K562 (cell line): ENCODE measurements around the gene MGA. TPM values are rescaled to one million over a fixed set of nuclear protein-coding genes. Genes with fewer than 3 reads are reported as not detected.
A peak's percentile ranks its signal among the peaks of the same experiment; 100 is the strongest.

Source experiments
- ATAC-seq: fragments of 200-7000 bp; cut with Tn5 transposase; 3 replicates; pipeline ENCODE4 v1.9.1; 2020; ENCODE audit warnings: moderate library complexity
- BruUV-seq: library from RNA; stranded (reverse); fragments of 400-500 nt; replicated peaks from 2 replicates; lab custom pipeline; 2021; lab: Mats Ljungman, UMichigan
- CTCF ChIA-PET: fragments of 300-600 bp; formaldehyde crosslinking; extraction: SDS; loops from one replicate; lab custom pipeline; 2021; ENCODE audit warnings: low intra/inter-chr PET ratio; lab: Yijun Ruan, JAX
- POLR2A ChIA-PET: fragments of 300-600, 350-650 bp; sonication (Branson Sonifier 250); formaldehyde crosslinking; extraction: SDS; loops from one replicate; lab custom pipeline; 2021; ENCODE audit warnings: antibody characterized with exemption, inconsistent platforms; lab: Yijun Ruan, JAX
- DNase-seq, 4 experiments: peaks; one replicate each; pipeline versions ENCODE4 v3.0.0 to v3.0.0-alpha.2; 2011 to 2018; ENCODE audit warnings: low spot score in 3 of 4, mixed read lengths in 3 of 4; ENCODE audit errors: extremely low read depth in 1 of 4
- FAIRE-seq: peaks from 2 replicates; lab custom pipeline; 2011; peaks lifted over from hg19 to GRCh38; lab: Jason Lieb, UNC
- H2AFZ ChIP-seq: 2 replicates; pipeline ENCODE4 v1.6.0; 2011; ENCODE audit warnings: low read depth, low read length, control low read depth, inconsistent platforms
- H3K27ac ChIP-seq: fragments of 200-600 bp; 3 replicates; pipeline ENCODE4 v1.8.0; 2011; ENCODE audit warnings: low read depth, mild to moderate bottlenecking, control low read depth, inconsistent platforms, low read length, moderate library complexity, mixed read lengths; ENCODE audit errors: extremely low read depth
- H3K27me3 ChIP-seq, 2 experiments: fragments of 300-600 bp in 1 of 2; 2 replicates in 1 of 2; 3 replicates in 1 of 2; pipeline versions ENCODE4 v1.6.0 to v1.8.0; 2011; ENCODE audit warnings: inconsistent platforms in 2 of 2, low read length in 2 of 2, mild to moderate bottlenecking in 1 of 2, mixed read lengths in 1 of 2, moderate library complexity in 1 of 2; ENCODE audit not compliant: control insufficient read depth in 2 of 2, insufficient read depth in 2 of 2
- H3K36me3 ChIP-seq: fragments of 300-600 bp; 3 replicates; pipeline ENCODE4 v1.8.0; 2011; ENCODE audit warnings: mild to moderate bottlenecking, low read length, inconsistent platforms; ENCODE audit not compliant: control insufficient read depth, insufficient read depth
- H3K4me1 ChIP-seq, 2 experiments: fragments of 200-600 bp in 1 of 2; replicated peaks in 1 of 2; 2 replicates in 1 of 2; 3 replicates in 1 of 2; pipeline versions ENCODE4 v1.5.1 to v1.8.0; 2011; ENCODE audit warnings: inconsistent platforms in 2 of 2, low read length in 2 of 2, mild to moderate bottlenecking in 1 of 2, mixed read lengths in 1 of 2, moderate library complexity in 1 of 2; ENCODE audit not compliant: control insufficient read depth in 2 of 2, insufficient read depth in 2 of 2
- H3K4me2 ChIP-seq: 2 replicates; pipeline ENCODE4 v1.6.1; 2011; ENCODE audit warnings: low read length, control low read depth, inconsistent platforms, mixed read lengths; ENCODE audit not compliant: insufficient read depth
- H3K4me3 ChIP-seq: fragments of 200-600 bp; sonication (generic), shearing (Covaris generic); 2 replicates; pipeline ENCODE4 v1.5.1; 2016; ENCODE audit warnings: control low read depth, inconsistent platforms
- H3K79me2 ChIP-seq: fragments of 200-600 bp; 3 replicates; pipeline ENCODE4 v1.8.0; 2011; ENCODE audit warnings: low read length, inconsistent platforms; ENCODE audit not compliant: control insufficient read depth, insufficient read depth
- H3K9ac ChIP-seq, 2 experiments: 2 replicates each; pipeline versions ENCODE4 v1.6.0 to v1.6.1; 2011; ENCODE audit warnings: low read depth in 2 of 2, low read length in 2 of 2, control low read depth in 1 of 2, inconsistent platforms in 1 of 2, mild to moderate bottlenecking in 1 of 2, mixed read lengths in 1 of 2; ENCODE audit not compliant: insufficient read depth in 1 of 2
- H3K9me1 ChIP-seq: one replicate; pipeline ENCODE4 v1.6.0; 2011; ENCODE audit warnings: inconsistent platforms, mild to moderate bottlenecking, low read length, moderate library complexity; ENCODE audit not compliant: control insufficient read depth, insufficient read depth
- H3K9me3 ChIP-seq: replicated peaks from 2 replicates; pipeline ENCODE4 v1.5.1; 2011; ENCODE audit warnings: low read depth, low read length, inconsistent platforms; ENCODE audit not compliant: control insufficient read depth, insufficient read depth
- H4K20me1 ChIP-seq: replicated peaks from 2 replicates; pipeline ENCODE4 v1.6.1; 2011; ENCODE audit warnings: low read length, inconsistent platforms, mixed read lengths; ENCODE audit not compliant: control insufficient read depth, insufficient read depth
- DACH1 ChIP-seq: fragments of 450-650 bp; IDR thresholded peaks from 2 replicates; pipeline ENCODE4 v1.6.1; 2018; ENCODE audit not compliant: partially characterized antibody
- ILF3 ChIP-seq: fragments of 450-650 bp; IDR thresholded peaks from 2 replicates; pipeline ENCODE4 v1.6.1; 2018; ENCODE audit warnings: antibody characterized with exemption, mild to moderate bottlenecking, moderate library complexity, borderline replicate concordance
- MNT ChIP-seq, 2 experiments: fragments of 450-650 bp; conservative IDR thresholded peaks; 2 replicates each; pipeline ENCODE4 v1.6.1; 2017; ENCODE audit warnings: mild to moderate bottlenecking in 2 of 2, moderate library complexity in 2 of 2
- SFPQ ChIP-seq: fragments of 200-400 bp; formaldehyde crosslinking; IDR thresholded peaks from 2 replicates; pipeline ENCODE4 v1.6.1; 2017; ENCODE audit warnings: mild to moderate bottlenecking, low read depth, low read length, moderate library complexity
- THAP7 ChIP-seq: fragments of 250-450 bp; sonication (Bioruptor Pico); IDR thresholded peaks from 2 replicates; pipeline ENCODE4 v1.5.0; 2021
- ZMIZ1 ChIP-seq, 2 experiments: fragments of 150-350 bp in 1 of 2; IDR thresholded peaks; 2 replicates each; pipeline ENCODE4 v1.6.1; 2012 to 2016; ENCODE audit warnings: low read depth in 2 of 2, low read length in 2 of 2, mild to moderate bottlenecking in 1 of 2, moderate library complexity in 1 of 2
- ZNF3 ChIP-seq: fragments of 250-450 bp; sonication (Bioruptor Pico); IDR thresholded peaks from 2 replicates; pipeline ENCODE4 v1.5.0; 2021; ENCODE audit warnings: mild to moderate bottlenecking, moderate library complexity
- ZNF444 ChIP-seq: fragments of 250-450 bp; sonication (Bioruptor Pico); IDR thresholded peaks from 2 replicates; pipeline ENCODE4 v1.4.0; 2020; ENCODE audit warnings: mild to moderate bottlenecking, moderate library complexity
- ZZZ3 ChIP-seq: fragments of 450-650 bp; IDR thresholded peaks from 2 replicates; pipeline ENCODE4 v1.6.1; 2016; ENCODE audit warnings: antibody characterized with exemption, mild to moderate bottlenecking, moderate library complexity
- in situ Hi-C: fragments of 300-500 bp; cut with MboI; formaldehyde crosslinking; loops from 4 replicates; pipeline ENCODE4 v1.15.0; 2018; ENCODE audit warnings: inconsistent platforms, mixed read lengths
- intact Hi-C: fragments of 100-400 bp; cut with micrococcal nuclease; formaldehyde crosslinking; loops from 2 replicates; pipeline ENCODE4 v1.14.2; 2022
- polyA plus RNA-seq, 8 experiments: library from polyadenylated mRNA; depleted of rRNA in 4 of 8; stranded (reverse) in 5 of 8; unstranded in 3 of 8; fragments of >200 nt; fragmentation: Nextera tagmentation in 2 of 8; fragmentation: Illumina TruSeq in 1 of 8; extraction: Ambion mirVana in 2 of 8; extraction: Trizol in 1 of 8; gene quantifications; 2 replicates each; pipeline versions ENCODE4 v1.2.1 to v1.2.3, GENCODE V29; 2011 to 2014; ENCODE audit warnings: inconsistent platforms in 1 of 8, missing spikeins in 1 of 8
- total RNA-seq, 7 experiments: library from RNA; depleted of rRNA in 6 of 7; stranded (reverse); fragments of >200 nt in 6 of 7; fragmentation: Illumina TruSeq in 2 of 7; extraction: Trizol in 2 of 7; gene quantifications; 2 replicates each; pipeline versions ENCODE4 v1.2.1 to v1.2.3, GENCODE V29; 2011 to 2021; ENCODE audit warnings: low replicate concordance in 1 of 7

MGA gene
- total and polyA plus RNA-seq, 9 of the 15 experiments (the other 6 are each of a cell fraction or from before 2014, with no cell fraction given): 4.7 to 56.1 (median 21.1) TPM

GRCh38 chr15:41789236-41789635 is 129.0 kb downstream of the MGA start (continued):
- TF ChIP-seq MNT (conservative IDR thresholded peaks at IDR 0.05) (no peak), DACH1 (peak; percentile 9)

GRCh38 chr15:41789662-41790061 is 129.5 kb downstream of the MGA start:
- CTCF ChIA-PET: no interaction called here
- Histone ChIP-seq H3K4me1 (peaks cover 30 to 53% of the 10 kb centered on the region in 2 experiments), H3K9ac (peak overlapping the region in 1 of 2 experiments; percentile 45; a peak in 2 of 4 replicates), H3K27ac (peak overlapping the region; percentile 64; the same call in 1 of the 3 replicates), H3K79me2 (0 out of 3 replicates have a peak, but pooled peaks cover 5% of the 10 kb centered on the region), H3K4me3 (no peak overlapping the region), H3K27me3 (no peaks in the 10 kb centered on the region), H3K36me3 (no peaks in the 10 kb centered on the region), H3K4me2 (peak overlapping the region; percentile 17; the same call in 1 of the 2 replicates), H3K9me3 (no peaks in the 10 kb centered on the region), H2AFZ (no peak overlapping the region), H4K20me1 (peaks cover 16% of the 10 kb centered on the region), H3K9me1 (peaks cover 5% of the 10 kb centered on the region)
- no TSS peak for BruUV-seq
- no peak for TF ChIP-seq SFPQ
- TF ChIP-seq ILF3: no peak
- TF ChIP-seq ZNF444 (CRISPR knock-in tag): no peak
- TF ChIP-seq ZMIZ1 (IDR thresholded peaks at IDR 0.05; ENCODE audit: low read depth in 2 of 2, low read length in 2 of 2): no peak
- TF ChIP-seq ZNF3 (CRISPR knock-in tag): no peak
- no peak for TF ChIP-seq THAP7 (CRISPR knock-in tag)
- TF ChIP-seq ZZZ3: no peak
- FAIRE-seq: no peak
- ATAC-seq: peak; percentile 13
- in situ Hi-C loops (no loop called here), intact Hi-C loops (no loop called here)
- POLR2A ChIA-PET: interaction anchor here (0.5 to 1.3 kb wide), 10 partner anchors 11 to 1020 kb away, joined by 3 to 7 read pairs (median 3); partner anchors contain the start of genes C15orf62, MAPKBP1 and MGA
- no peak for DNase-seq
